ENCODE data around the gene BCL11A.

Gene BCL11A

GRCh38 chr2:60525899-60526298 lies 27.6 kb downstream of the BCL11A start:
- DNase-seq (ENCODE audit: low spot score): no peak

- no peak for DNase-seq (ENCODE audit: low spot score)
These were observed 28.6 kb downstream of the BCL11A start for GRCh38 chr2:60524874-60525273.

- no peak for DNase-seq (ENCODE audit: low spot score)
These were observed 29.5 kb downstream of the BCL11A start for GRCh38 chr2:60523963-60524362.

DNA sequence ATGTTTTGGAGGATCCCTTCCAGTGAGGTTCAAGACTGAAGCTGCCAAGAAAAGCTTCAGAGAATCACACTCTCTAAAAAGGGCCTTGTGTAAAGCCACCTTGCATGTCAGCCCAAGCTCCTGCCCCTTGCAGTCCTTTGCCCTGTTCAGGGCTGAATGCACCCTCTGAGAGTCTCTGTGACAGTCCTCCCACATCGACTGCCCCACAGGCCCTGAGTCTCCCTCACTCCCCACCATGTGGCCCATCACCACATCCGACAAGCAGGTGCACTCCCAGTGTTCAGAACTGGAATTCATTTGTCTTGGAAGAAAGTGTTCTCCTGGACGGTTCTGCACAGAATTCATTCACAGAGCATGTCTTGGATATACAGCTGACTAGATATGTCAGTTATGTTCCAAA lies 31.0 kb downstream of the BCL11A start:
- DNase-seq (ENCODE audit: low spot score): no peak

DNA sequence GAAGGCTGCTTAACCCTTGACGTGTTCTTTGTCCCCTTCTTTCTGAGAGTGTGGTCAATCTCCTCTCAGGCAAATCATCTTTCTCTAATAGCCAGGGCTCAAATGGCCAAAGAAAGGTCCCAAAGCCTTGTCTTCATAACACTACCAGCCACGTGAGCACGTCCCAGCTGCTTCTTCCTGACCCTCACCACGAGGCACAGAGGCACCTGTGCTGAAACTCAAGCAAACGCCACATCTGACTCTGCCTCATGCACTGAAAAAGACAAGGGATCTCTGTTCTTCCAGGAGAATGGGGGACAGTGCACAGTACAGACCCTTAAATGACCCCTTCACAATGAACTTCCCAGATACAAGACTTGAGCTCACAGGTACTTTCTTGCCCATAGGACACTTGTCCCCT lies 31.8 kb downstream of the BCL11A start:
- DNase-seq (ENCODE audit: low spot score): no peak

- DNase-seq (ENCODE audit: low spot score): no peak
These were observed 32.4 kb downstream of the BCL11A start for GRCh38 chr2:60520917-60521539.

DNA sequence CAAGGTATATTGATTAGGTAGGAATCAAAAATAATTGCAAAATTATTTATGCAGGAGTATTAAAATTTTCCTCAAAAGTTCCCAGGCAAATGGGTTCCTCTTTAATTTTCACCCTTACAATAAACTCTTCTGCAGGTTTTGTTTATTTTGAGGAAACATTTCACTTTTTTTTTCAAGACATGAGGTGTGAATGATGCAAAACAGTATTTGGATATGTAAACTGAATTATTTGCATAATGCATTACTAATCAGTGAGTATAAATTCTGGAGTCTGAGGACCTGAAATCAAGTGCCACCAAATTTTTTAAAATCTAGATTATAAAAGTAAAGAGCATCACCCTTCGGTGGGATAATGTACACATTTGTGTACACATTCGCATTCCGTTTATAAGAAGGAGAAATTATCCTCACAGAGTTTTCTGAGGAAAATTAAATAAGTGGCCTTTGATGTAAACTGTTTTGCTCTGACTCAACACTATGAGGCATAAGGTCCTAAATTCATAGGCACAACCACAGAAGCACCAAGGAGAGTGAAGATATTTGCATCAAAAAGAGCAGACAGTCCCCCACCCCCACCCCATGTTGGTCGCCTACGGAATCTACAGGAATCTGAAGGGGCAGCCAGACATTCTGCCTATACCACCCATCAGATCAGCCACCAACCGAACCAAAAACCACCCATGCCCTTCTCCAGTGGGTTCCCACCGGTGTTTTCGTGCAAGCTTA lies 33.1 kb downstream of the BCL11A start:
- no peak for DNase-seq (ENCODE audit: low spot score)

- DNase-seq (ENCODE audit: low spot score): peak; percentile 50
These were observed 34.1 kb downstream of the BCL11A start for GRCh38 chr2:60519231-60519863.

- DNase-seq (ENCODE audit: low spot score): no peak
These were observed 34.9 kb downstream of the BCL11A start for GRCh38 chr2:60518567-60518966.

DNA sequence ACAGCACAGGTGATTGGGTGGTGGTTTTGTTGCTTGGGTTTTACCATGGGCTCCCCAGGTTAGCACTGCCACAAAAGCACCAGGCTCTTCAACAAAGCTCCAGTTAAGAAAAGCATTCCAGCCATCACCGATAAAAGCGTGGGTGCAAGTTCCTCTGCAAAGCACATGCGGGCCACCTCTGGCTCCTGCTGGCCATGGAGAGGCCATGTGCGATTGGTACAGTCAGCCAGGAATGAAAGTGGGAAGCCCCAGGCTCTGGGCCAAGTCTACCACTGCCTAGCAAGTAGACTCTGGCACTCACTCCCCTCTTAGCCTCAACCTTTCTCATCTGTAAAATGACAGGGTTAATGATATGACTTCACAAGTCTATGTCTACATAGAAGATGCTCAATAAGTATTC lies 36.0 kb downstream of the BCL11A start:
- DNase-seq (ENCODE audit: low spot score): no peak

DNA sequence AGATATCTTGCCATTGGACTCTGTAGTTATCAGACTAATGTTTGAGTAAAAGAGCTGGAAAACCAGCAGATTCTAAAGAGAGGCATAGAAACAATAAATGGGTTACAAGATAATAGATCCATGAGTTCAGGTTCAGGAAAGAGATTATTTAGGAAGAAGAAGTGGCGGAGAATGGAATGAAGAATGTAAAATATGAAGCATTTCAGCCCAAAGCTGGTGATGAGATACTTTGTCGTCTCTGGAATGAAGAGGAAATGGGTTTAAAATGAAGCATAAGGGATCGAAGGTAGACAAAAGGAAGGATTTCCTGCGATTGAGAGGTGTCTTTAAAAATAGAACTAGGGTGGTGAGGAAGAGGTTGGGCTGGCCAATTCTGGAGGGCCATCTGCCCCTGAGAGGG lies 36.6 kb downstream of the BCL11A start:
- DNase-seq (ENCODE audit: low spot score): no peak

- peak; percentile 67 for DNase-seq (ENCODE audit: low spot score)
These were observed 37.1 kb downstream of the BCL11A start for GRCh38 chr2:60516383-60516811.

- peak; percentile 36 for DNase-seq (ENCODE audit: low spot score)
These were observed 37.7 kb downstream of the BCL11A start for GRCh38 chr2:60515721-60516226.

- DNase-seq (ENCODE audit: low spot score): no peak
These were observed 39.5 kb downstream of the BCL11A start for GRCh38 chr2:60513996-60514395.

GRCh38 chr2:60513191-60513590 lies 40.3 kb downstream of the BCL11A start:
- no peak for DNase-seq (ENCODE audit: low spot score)

GRCh38 chr2:60512641-60513040 lies 40.8 kb downstream of the BCL11A start:
- DNase-seq (ENCODE audit: low spot score): no peak

GRCh38 chr2:60512062-60512622 lies 41.3 kb downstream of the BCL11A start:
- DNase-seq (ENCODE audit: low spot score): no peak

DNA sequence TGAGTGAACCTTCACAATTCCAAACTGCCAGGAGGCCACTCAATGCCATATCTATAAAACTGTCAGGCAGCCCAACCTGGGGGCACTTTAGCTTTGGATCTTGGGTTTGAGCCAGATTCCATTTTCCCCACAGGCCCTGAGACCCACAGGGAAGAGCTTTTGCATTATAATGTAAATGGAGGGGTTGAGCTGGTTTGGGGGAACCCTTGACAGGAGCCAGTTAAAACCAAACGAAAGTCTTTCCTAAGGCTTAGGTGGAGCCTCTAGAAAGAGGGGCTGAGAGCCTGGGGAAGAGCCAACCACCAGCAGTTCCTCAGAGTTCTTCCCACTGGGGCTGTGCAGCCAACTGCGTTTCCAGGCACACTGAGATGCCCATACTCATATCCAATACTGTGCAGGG lies 42.7 kb downstream of the BCL11A start:
- no peak for DNase-seq (ENCODE audit: low spot score)

DNA sequence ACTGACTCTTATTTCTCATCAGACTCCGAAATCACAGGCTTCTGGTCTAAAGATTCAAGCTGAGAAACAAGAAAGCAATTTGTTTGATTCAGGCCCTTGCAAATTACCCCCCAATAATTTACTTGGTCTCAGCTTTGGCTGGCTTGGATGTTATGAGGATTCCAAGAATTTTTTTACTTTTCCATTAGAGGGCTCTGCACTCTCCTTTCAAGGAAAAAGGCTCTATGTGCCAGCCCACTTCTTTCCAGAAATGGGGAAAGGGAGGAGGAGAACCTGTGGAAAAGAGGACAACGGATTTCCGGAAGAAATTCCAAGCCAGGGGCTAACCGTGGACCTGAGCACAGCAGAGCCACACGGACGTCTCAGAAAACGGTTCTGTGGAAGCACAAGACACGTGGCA lies 44.4 kb downstream of the BCL11A start:
- no peak for DNase-seq (ENCODE audit: low spot score)

- no peak for DNase-seq (ENCODE audit: low spot score)
These were observed 45.0 kb downstream of the BCL11A start for GRCh38 chr2:60508339-60508917.

- no peak for DNase-seq (ENCODE audit: low spot score)
These were observed 46.1 kb downstream of the BCL11A start for GRCh38 chr2:60507211-60507965.

DNA sequence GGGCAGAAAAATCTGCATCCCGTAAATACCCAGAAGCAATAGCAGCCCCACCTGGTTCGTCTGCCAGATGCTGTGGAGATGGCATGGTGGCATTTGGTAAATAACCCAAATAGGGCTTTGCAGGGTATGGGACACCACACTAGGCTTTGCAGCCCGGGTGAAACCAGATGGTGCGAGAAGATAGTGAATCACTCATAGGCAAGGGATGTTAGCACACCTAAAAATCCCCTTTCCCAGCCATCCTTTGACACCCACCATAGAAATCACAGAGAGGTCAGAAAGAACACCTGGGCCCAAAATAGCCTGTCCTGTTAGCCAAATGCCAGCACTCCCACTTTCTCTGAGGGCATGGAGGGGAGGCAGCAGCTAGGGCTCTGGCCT lies 47.6 kb downstream of the BCL11A start:
- DNase-seq (ENCODE audit: low spot score): no peak

Data from kidney capillary endothelial cell (primary cell).